T1000 (cell line): ENCODE results near the gene TMEM132D.
"Not testable (repeated sequence)": the region's sequence is repeated elsewhere in the genome, so short reads cannot be mapped to it uniquely, and the experiment has no call there.

Experiments
- DNase-seq: peaks from one replicate; lab custom pipeline; 2025; ENCODE audit warnings: mixed read lengths; lab: John Stamatoyannopoulos, UW

The TMEM132D gene

GRCh38 chr12:129903956-129904829, at the start of gene TMEM132D:
TSS of gene TMEM132D (minus strand) at chr12:129904025.
- DNase-seq: no peak

- DNase-seq: no peak
Observed at GRCh38 chr12:129949651-129950050, 45.8 kb upstream of the TMEM132D start.

- no peak for DNase-seq
Observed at GRCh38 chr12:129941618-129942017, 37.8 kb upstream of the TMEM132D start.

GRCh38 chr12:129938089-129938488, 34.3 kb upstream of the TMEM132D start:
- no peak for DNase-seq

- no peak for DNase-seq
Observed at GRCh38 chr12:129937426-129937825, 33.6 kb upstream of the TMEM132D start.

GRCh38 chr12:129928643-129929042, 24.8 kb upstream of the TMEM132D start:
- no peak for DNase-seq

GRCh38 chr12:129927316-129927900, 23.6 kb upstream of the TMEM132D start:
- DNase-seq: no peak

- DNase-seq: no peak
Observed at GRCh38 chr12:129911428-129912049, 7.7 kb upstream of the TMEM132D start.

- no peak for DNase-seq
Observed at GRCh38 chr12:129909051-129910020, 5.5 kb upstream of the TMEM132D start.

GRCh38 chr12:129903092-129903945, 506 bp downstream of the TMEM132D start:
- no peak for DNase-seq

GRCh38 chr12:129902371-129903091, 1.3 kb downstream of the TMEM132D start:
- no peak for DNase-seq

- DNase-seq: no peak
Observed at GRCh38 chr12:129901254-129901653, 2.6 kb downstream of the TMEM132D start.

GRCh38 chr12:129900306-129900705, 3.5 kb downstream of the TMEM132D start:
- no peak for DNase-seq

- DNase-seq: not testable (repeated sequence)
Observed at GRCh38 chr12:129899045-129899444, 4.8 kb downstream of the TMEM132D start.

GRCh38 chr12:129893691-129894090, 10.1 kb downstream of the TMEM132D start:
- DNase-seq: no peak

GRCh38 chr12:129887101-129887500, 16.7 kb downstream of the TMEM132D start:
- no peak for DNase-seq

GRCh38 chr12:129886541-129886940, 17.3 kb downstream of the TMEM132D start:
- no peak for DNase-seq

GRCh38 chr12:129885287-129885686, 18.5 kb downstream of the TMEM132D start:
- DNase-seq: no peak

GRCh38 chr12:129877411-129877810, 26.4 kb downstream of the TMEM132D start:
- DNase-seq: no peak

GRCh38 chr12:129873833-129874208, 30.0 kb downstream of the TMEM132D start:
- DNase-seq: no peak
